HG02885 (cell line): ENCODE results near the gene CCDC78.
"Not testable (repeated sequence)": the region's sequence is repeated elsewhere in the genome, so short reads cannot be mapped to it uniquely, and the experiment has no call there.

Experiments used
- ATAC-seq: cut with Tn5 transposase; IDR thresholded peaks from one replicate; pipeline ENCODE4 v1.9.1; 2021; ENCODE audit warnings: mild to moderate bottlenecking; ENCODE audit not compliant: unreplicated experiment, poor library complexity

Gene CCDC78

DNA sequence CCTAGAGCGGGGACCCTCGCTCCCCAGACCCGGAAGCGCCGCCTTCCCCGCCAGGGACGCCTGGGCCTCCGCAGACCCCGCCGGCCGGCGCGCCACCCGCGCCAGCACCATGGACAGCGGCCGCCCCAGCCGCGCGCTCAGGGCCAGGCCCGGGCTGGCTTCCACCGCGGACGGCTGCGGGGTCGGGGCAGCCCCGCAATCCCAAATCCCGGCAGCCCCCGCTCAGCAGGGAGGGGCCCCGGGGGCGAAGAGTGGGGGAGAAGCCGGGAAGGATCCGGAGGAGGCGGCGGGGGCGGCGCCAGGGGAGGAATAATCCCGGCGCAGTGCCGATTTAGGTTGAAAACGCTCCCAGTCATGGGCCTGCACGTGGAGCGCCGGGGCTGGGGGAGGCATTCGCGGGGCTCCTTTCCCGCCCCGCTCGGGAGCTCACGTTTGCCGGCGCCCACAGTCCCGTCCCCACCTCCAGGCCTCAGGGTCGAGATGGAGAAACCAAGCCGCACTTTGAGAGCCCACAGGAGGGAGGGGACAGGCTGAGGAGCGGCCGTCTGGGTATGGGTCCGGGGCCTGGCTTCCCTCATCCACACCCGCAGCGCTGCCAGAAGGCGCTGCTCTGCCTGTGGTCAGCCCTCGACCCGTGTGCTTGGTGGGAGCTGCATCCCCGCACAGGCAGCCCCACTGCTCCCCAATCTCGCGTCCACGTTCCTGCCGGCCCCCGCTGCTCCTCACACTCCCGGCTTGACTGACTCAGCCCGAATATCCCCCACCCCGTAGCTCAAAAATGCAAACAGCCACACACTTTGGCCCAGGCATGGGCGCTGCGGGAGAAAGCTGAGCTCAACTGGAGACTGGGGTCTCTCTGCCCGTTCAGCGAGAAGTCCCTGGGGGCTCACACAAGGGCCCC, 25.3 kb downstream of the CCDC78 start:
- no peak for ATAC-seq

DNA sequence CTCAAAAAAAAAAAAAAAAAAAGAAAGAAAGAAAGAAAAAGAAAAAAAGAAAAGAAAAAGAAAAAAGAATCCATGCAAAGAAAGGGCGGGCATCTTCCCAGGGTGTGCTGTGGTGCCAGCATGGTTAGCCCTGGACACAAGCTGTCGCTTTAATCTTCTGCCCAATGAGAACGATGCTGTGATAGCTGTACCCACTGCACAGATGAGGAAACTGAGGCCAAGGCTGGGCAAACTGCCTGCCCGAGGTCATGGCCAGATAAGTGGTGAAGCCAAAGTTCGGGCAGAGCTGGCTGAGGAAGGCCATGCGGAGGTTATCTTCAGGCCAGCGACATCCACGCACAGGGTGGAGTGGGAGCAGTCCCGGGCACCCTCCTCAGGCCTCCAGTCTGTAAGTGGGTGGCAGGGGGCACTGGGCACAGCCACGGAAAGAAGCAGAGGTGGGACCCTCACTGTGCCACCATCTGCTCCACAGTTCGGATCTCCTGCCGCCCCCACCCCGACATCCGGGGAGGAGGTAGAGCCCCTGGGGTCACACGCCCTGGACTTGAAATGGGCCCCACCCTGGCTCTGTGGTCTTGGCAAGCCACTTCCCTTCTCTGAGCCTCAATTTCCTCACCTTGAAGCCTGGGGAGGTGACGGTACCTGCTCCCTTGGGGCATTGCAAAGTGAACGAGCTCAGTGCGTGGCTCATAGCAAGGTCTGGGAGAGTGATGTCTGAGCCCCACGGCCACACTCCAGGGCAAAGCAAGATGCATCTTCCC, 27.2 kb downstream of the CCDC78 start:
- no peak for ATAC-seq

DNA sequence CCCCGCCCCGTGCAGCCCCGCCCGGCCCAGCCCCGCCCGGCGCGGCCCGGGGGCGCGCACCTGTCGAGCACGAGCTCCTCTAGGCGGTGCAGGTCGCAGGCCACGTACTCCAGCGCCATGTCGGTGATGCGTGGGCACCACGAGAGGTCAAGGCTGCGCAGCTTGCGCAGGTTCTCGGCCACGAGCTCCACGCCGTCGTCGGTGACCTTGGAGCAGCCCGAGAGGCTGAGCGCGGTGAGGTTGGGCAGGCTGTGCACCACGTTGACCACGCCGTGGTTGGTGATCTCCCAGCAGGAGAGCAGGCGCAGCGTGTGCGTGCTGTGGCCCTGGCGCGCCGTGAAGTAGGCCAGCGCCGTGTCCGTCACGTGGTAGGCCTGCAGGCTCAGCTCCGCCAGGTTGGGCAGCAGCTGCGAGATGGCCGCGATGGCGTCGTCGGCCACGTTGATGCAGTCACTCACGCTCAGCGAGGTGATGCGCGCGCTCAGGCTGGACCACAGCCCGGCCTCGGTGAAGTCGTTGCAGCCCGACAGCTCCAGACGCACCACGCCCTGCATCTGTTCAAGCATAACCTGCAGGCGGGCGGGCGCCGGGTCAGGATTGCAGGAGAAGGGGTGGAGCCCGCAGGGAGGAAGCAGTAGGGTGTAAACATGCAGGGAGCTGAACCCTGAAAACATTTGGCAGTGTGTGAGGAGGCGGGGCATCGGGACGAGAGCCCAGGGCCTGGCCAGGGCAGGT, 30.7 kb downstream of the CCDC78 start:
- ATAC-seq = no peak

DNA sequence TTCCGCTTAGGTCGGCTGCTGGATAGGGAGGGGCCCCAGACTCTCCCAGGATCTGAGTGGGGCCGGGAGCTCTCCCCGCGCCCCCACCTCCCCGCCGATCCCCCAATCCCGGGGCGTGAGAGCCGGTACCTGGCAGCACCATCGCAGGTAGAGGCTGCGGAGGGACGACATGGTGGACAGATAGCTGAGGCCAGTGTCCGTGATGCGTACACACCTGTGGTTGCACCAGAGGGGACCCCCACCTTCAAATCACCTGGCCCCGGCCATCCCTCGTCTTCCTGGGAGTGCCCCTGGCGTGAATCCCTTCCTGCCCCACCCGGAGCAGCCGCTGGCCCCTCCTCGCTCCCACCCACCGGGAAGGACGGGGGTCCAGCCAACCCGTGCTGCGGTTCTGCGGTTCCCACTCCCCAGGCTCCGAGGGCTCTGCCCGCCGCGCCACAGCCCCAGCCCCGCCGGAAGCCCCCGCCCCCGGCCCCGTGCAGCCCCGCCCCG, 31.3 kb downstream of the CCDC78 start:
- ATAC-seq = no peak

DNA sequence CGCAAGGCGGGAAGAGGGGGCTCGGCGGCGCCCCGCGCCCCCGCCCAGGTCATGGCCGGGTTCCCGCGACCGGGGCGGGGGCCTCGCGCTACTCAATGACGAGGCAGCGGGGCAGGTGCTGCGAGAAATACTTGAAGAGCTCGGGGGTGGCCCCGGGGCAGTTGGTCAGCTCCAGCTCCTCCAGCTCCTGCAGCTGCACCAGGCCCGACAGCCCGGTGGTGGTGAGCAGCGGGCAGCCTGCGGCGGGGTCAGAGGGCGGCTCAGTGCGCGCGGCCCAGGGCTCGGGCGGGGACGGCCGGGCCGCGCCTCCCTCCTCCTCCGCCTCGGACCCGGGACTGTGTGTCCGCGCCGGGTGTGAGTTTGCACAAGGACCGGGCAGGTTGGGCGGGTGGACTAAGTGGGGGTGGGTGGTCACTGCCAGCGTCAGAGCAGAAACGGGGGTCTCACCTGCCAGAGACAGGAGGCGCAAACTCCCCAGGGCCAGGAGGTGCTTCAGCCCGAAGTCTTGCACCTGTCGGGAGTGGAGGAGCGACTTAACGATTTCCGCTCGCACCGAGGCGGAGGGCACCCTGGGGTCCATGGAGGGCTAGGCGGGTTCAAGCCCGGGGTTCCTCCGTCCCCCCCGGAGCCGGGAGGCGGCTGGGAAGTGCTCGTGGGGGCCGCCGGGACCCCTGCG, 31.9 kb downstream of the CCDC78 start:
- no peak for ATAC-seq

DNA sequence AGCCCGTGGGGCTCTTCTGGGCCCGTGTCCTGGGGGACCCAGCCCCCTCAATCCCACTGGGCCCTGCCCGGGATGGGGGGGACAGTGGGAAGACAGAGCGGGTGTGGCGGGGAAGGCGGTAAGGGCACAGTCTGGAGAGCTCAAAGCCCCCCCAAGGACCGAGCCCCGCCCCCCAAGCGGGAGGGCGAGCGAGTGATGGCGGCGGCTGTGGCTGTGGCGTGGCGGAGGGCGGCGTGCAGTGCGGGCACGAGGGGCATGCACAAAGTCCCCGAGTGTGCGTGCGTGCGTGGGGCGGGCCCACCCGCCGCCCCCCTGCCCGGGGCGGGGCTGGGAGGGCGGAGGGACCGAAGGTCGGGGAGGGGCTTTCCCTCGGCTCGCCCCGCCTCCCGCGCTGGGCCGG, 32.5 kb downstream of the CCDC78 start:
- no peak for ATAC-seq

DNA sequence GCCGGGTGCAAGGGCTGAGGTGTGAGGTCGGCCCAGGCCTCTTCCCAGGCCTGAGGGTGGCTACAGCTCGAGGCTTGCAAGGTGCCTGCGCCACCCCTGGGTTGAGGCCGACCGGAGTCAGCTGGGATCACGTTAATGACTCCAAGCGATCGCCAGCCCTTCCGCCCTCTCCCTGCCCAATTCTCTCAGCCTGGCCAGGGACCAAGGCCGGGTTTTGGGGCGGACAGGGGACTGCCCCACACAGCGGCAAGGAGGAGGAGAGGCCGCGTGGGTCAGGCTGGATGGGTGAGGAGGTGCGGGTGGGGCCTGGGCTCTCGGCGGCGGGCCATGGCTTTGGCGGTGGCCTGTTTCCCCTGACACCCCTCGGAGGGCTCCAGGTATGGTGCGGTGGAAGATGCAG, 32.9 kb downstream of the CCDC78 start:
- no peak for ATAC-seq

DNA sequence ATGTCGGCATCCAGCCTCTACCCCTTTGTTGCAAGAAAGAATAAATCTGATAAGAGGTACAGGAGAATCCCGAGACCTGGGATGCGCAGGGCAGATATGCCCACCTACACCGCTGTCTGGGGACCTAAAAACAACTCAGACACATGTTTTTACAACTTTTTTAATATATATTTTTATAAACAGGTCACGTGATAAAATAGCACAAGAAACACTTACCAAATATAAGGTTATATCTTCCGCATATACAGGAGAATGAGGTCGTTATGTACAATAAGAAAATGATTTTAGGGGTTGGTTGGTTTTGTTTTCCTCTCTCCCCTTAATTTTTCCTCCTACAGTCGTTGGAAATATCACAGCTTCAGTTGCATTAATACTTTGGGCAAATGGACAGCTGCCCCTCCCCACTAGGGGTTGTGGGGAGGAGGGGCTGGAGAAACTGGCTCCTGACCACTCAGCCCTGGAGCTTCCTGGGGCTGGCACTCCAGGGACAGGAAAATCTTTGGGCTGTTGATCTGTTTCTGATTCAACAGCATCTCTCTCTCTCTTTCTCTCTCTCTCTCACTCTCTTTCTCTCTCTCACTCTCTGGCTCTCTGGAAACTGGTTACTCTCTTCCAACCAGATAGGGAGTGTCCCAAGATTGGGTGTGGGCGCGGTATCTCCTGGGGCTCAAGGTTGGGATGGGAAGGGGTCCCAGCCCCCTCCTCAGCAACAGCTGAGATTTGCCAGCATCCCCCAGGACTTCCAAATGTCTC, 33.7 kb downstream of the CCDC78 start:
- no peak for ATAC-seq

DNA sequence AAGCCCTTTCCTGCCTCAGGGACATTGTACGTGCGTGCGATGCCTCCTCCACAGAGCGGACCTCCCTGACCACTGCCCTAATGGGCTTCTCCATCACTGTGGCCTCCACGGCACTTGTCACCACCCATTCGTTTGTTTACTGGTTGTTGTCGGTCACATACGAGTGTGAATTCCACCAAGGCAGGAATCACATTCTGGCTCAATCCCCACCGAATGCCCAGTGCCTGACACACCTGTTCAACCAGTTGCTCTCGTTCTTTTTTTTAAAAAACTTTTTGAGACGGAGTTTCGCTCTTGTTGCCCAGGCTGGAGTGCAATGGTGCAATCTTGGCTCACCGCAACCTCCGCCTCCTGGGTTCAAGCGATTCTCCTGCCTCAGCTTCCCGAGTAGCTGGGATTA, 35.0 kb downstream of the CCDC78 start:
- not testable (repeated sequence) for ATAC-seq

DNA sequence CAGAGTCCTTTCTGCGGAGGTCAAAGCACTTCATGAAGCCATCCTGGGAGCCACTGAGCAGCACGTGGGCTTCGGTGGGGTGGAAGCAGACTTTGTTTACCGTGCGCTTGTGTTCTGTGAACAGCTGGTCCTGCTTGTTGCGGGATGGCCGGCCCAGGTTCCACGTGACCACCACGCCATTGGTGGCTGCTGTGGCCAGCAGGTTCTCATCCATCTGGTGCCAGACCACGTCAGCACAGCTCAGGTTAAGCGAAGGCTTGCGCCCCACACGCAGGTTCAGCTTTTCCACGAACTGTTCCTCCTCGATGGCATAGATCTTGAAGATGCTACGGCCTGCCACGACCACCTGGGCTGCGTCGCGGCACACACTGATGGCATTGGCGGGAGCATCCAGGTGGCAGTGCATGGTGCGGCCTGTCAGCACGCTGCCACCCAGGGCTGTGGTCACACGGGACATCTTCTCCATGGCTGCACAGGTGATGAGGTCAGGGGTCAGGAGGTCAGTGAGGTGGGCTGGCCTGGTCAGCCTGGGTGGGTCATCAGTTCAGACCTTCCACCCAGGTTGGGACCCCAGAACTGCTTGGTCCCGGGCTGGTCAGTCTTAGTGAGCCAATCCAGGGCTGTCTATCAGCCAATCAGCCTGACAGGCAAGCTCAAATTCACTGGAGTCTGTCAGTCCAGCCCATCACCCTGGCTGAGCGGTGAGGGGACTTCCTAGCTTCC, 36.9 kb downstream of the CCDC78 start:
- no peak for ATAC-seq

DNA sequence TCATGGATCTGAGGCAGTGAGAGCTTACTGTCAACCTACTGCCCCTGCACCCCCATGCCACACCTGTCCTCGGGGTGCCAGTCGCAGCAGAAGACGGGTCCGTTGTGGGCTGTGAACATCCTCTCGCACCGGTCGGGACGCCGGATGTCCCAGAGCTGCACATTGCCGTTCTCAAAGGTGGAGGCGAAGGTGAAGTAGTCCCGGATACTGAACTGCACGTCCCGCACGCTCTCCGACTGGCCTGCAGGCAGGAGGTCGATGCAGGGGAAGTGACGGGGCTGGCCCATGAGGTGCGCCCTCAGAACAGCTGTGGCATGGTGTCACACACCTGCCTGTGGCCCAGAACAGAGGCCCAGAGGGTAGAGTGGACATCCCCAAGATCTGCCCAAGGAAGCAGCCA, 38.7 kb downstream of the CCDC78 start:
- ATAC-seq = no peak

DNA sequence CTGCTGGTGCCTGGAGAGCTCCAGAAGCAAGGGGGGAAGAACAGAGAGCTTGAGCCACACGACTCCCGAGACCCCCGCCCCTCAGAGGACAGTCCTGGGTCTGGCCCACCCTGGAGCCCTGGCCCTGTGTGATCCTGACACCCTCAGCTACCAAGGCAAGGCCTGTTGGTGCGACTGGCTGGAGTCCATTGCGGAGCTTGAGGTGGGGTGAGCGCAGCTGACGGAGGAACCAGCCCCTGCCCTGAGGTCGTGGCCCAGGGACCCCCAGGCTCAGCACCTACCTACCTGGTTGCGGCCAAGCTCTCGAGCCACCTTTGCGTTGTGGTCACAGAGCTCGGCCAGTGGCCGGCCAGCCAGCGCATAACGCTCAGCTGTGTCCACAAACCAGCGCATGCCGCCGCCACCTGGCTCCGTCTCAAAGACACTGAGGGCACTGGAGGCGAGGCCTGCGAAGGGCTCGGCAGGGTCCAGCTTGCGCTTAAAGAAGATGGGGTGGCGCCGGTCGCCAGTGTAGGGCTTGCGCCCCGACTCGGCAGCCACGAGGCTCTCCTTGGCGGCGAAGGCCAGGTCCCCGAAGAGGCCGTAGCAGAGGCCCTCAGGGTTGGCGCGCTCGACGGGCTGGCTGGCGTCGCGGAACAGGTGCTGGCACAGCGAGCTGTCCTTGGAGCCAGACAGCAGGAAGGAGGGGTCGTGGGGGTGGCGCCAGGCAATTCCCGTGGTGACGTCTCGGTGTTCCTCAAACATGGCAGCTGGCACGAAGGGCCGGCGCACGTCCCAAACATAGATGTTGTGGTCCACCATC, 39.6 kb downstream of the CCDC78 start:
- no peak for ATAC-seq

DNA sequence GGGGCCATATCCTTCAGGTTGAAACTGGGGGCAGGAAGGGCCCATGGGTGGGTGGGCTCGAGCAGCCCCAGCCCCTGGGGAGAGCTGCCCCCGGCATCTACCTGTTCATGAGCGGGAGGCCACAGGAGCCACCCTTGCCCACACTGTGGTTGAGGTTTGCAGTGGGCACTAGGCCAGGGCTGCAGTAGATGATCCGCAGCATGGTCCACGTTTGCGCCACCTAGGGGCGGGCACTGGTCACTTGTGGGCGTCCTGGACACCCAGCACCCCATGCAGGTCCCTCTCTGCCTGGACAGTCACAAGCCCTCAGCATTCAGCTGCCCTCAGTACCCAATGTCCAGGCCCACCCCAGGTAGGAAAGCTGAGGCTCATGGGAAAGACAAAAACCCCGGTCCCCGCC, 40.3 kb downstream of the CCDC78 start:
- ATAC-seq = no peak

DNA sequence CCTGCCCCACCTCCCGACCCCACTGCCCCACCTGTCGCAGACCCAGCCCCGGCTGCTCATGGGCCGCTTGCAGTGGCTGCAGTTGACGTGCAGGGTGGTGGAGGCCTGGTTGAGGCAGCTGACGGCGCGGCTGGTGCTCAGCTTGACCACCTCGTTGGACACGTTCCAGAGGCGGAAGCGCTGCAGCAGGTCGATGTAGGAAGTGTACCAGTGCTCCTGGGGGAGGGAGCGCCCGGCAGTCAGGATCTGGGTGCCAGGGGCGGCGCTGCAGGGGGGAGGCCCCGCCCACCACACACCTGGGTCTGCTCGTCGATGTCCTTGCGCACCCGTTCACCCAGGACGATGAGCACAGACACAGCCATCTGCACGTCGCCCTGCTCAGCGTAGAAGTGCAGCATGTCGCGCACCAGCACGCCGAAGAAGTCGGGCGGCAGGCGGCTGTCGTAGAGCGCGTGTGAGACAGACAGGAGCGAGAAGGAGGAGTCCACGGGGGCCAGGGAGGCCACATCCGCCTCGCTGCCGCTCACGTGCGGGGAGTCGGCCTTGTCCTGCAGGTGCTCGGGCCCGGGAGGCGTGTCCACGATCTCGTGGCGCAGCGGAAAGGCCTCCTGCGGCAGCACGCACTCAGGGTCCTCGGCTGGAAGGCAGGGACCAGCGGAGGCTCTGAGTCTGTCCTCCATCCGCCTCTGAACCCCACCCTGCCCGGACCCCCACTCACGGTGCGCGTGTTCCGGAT, 41.1 kb downstream of the CCDC78 start:
- no peak for ATAC-seq

DNA sequence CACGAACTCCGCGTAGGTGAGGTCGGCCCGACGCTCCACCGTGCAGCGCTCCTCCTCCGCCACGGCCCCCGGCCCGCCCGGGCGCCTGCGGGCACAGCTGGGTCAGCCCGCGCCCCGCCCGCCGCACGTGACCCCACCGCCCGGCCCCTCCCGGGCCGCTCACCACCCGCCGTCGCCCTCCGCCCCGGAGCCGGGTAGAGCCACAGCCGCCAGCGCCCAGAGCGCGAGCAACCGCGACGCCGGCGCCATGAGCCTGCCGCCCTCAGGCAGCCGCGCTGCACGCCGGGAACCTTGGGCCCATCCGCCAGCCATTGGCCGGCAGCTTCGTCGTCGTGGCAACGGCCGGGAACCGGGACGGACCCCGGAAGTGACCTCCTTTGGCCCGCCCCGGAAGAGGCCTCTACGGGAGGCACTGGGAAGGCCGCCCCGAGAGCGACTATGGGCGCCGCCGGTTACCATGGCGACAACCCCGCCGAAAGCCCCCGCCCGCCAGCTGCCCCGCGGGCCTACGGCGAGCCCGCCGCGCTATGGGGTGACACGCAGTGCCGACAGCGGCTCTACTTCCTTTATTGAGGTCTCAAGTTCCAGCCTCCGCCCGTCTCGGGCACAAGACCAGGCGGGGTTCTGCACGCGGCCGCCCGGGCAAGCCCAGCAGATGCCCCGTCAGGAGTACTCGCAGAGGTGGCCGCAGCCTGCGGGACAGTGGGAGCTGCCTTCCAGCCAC, 42.0 kb downstream of the CCDC78 start, which contains the start of gene JMJD8:
Gene JMJD8, minus strand, starts transcription at position 264 of the 724 bp plus-strand sequence. Its CDS starts 15 bp downstream, at position 249.
- peak; percentile 68 for ATAC-seq

DNA sequence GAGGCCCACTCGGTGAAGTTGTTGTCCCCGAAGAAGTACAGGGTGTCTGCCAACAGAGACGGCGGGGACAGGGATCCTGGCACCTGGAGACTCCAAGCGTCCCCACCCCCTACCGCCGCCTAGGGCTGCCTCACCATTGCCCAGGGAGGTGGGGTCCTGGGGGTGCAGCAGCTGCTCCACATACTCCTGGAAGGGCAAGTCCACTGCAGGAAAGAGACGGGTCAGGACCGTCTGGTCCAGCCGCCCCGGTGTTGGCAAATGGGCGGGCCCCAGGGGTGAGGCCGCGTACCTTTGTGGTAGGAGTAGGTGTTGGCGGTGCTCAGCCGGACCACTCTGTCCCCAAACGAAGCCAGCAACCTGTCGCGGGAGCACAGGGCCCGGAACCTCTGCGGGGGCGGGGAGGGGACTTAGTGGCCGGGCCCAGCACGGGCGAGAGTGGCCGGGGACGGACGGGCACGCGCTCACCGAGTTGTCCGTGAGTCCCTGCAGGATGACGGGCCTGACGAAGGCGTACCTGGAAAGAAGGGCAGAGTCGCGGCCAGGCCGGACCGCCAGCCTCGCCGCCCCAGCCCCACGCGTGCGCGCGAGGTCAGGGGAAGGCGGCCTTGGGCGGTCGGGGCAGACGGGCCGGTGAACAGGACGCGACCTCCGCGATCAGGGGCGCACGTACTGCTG, 42.7 kb downstream of the CCDC78 start:
- ATAC-seq = no peak
